GM19099 (cell line): ENCODE results near the gene TRAT1.

Source experiments
- POLR2A ChIP-seq: IDR thresholded peaks from 3 replicates; pipeline ENCODE4 v1.6.1; 2011; ENCODE audit warnings: low read depth; ENCODE audit not compliant: insufficient read length; ENCODE audit errors: extremely low read depth

The TRAT1 gene

GRCh38 chr3:108834551-108834950, 12.0 kb downstream of the TRAT1 start:
- no peak for TF ChIP-seq POLR2A

- no peak for TF ChIP-seq POLR2A
These were observed 12.5 kb downstream of the TRAT1 start for GRCh38 chr3:108835101-108835500.

- no peak for TF ChIP-seq POLR2A
These were observed 15.8 kb downstream of the TRAT1 start for GRCh38 chr3:108838436-108838835.

GRCh38 chr3:108845709-108846293, 23.2 kb downstream of the TRAT1 start:
- TF ChIP-seq POLR2A: no peak

GRCh38 chr3:108847187-108847586, 24.6 kb downstream of the TRAT1 start:
- TF ChIP-seq POLR2A: no peak

GRCh38 chr3:108849075-108849474, 26.5 kb downstream of the TRAT1 start:
- no peak for TF ChIP-seq POLR2A

GRCh38 chr3:108861401-108861800, 38.8 kb downstream of the TRAT1 start:
- TF ChIP-seq POLR2A: no peak

- TF ChIP-seq POLR2A: no peak
These were observed 40.5 kb downstream of the TRAT1 start for GRCh38 chr3:108862865-108863798.

- TF ChIP-seq POLR2A: no peak
These were observed 41.2 kb downstream of the TRAT1 start for GRCh38 chr3:108863799-108864135.

- no peak for TF ChIP-seq POLR2A
These were observed 55.3 kb downstream of the TRAT1 start for GRCh38 chr3:108877901-108878300.

GRCh38 chr3:108879915-108880314, 57.3 kb downstream of the TRAT1 start:
- no peak for TF ChIP-seq POLR2A

- TF ChIP-seq POLR2A: no peak
These were observed 60.2 kb downstream of the TRAT1 start for GRCh38 chr3:108882762-108883161.

- TF ChIP-seq POLR2A: no peak
These were observed 60.8 kb downstream of the TRAT1 start for GRCh38 chr3:108883373-108883772.

GRCh38 chr3:108887121-108887520, 64.5 kb downstream of the TRAT1 start:
- no peak for TF ChIP-seq POLR2A

- TF ChIP-seq POLR2A: no peak
These were observed 65.2 kb downstream of the TRAT1 start for GRCh38 chr3:108887777-108888176.

GRCh38 chr3:108891833-108892232, 69.2 kb downstream of the TRAT1 start:
- TF ChIP-seq POLR2A: no peak
